Spleen (tissue), 11 donors: ENCODE data around the gene LSM3. TPM values are rescaled to one million over a fixed set of nuclear protein-coding genes. Genes with fewer than 3 reads are reported as not detected.
A peak's percentile ranks its signal among the peaks of the same experiment; 100 is the strongest.

ENCODE experiments used
- DNase-seq: peaks from one replicate; pipeline ENCODE4 v3.0.0-alpha.2; 2020
- H3K27ac ChIP-seq, 8 donors: fragments of 200-600 bp; sonication (generic) in 7 of 8; 1 replicate in 4 of 8; 2 replicates in 4 of 8; pipeline versions ENCODE4 v1.5.0 to v1.8.0; 2016 to 2021; ENCODE audit warnings: inconsistent platforms in 4 of 8, mild to moderate bottlenecking in 4 of 8, moderate library complexity in 1 of 8
- H3K27me3 ChIP-seq, 7 donors: fragments of 200-600 bp; sonication (generic) in 6 of 7; replicated peaks in 1 of 7; 1 replicate in 4 of 7; 2 replicates in 3 of 7; pipeline versions ENCODE4 v1.5.0 to v1.8.0; 2016 to 2021; ENCODE audit warnings: inconsistent platforms in 3 of 7, mild to moderate bottlenecking in 1 of 7
- H3K36me3 ChIP-seq, 6 donors: fragments of 200-600 bp; sonication (generic) in 5 of 6; 1 replicate in 4 of 6; 2 replicates in 2 of 6; pipeline versions ENCODE4 v1.5.0 to v1.8.0; 2016 to 2021; ENCODE audit warnings: inconsistent platforms in 2 of 6
- H3K4me1 ChIP-seq, 6 donors: fragments of 200-600 bp; sonication (generic) in 5 of 6; 1 replicate in 3 of 6; 2 replicates in 3 of 6; pipeline versions ENCODE4 v1.5.0 to v1.8.0; 2016 to 2021; ENCODE audit warnings: inconsistent platforms in 3 of 6
- H3K4me3 ChIP-seq, 8 donors: fragments of 200-600 bp; sonication (generic) in 7 of 8; 1 replicate in 4 of 8; 2 replicates in 4 of 8; pipeline versions ENCODE4 v1.5.0 to v1.8.0; 2016 to 2021; ENCODE audit warnings: inconsistent platforms in 4 of 8, mild to moderate bottlenecking in 4 of 8, moderate library complexity in 2 of 8
- H3K9me3 ChIP-seq, 8 donors: fragments of 200-600 bp; sonication (generic) in 7 of 8; 1 replicate in 4 of 8; 2 replicates in 4 of 8; pipeline versions ENCODE4 v1.5.0 to v1.8.0; 2016 to 2021; ENCODE audit warnings: inconsistent platforms in 4 of 8
- CTCF ChIP-seq, 11 experiments: fragments of 200-600 bp in 7 of 11; fragments of 450-650 bp in 4 of 11; sonication (generic) in 4 of 11; IDR thresholded peaks in 8 of 11; conservative IDR thresholded peaks in 3 of 11; 1 replicate in 7 of 11; 2 replicates in 4 of 11; pipeline versions ENCODE4 v1.4.0 to v1.8.0; 2016 to 2021; ENCODE audit warnings: antibody characterized with exemption in 11 of 11, inconsistent platforms in 4 of 11, mild to moderate bottlenecking in 1 of 11
- POLR2A ChIP-seq, 3 donors: fragments of 450-650 bp; IDR thresholded peaks; one replicate each; pipeline ENCODE4 v1.5.1; 2017; ENCODE audit warnings: antibody characterized with exemption in 3 of 3, mild to moderate bottlenecking in 1 of 3
- POLR2AphosphoS5 ChIP-seq, 3 donors: sonication (generic); formaldehyde crosslinking; IDR thresholded peaks; one replicate each; pipeline ENCODE4 v1.5.1; 2017; ENCODE audit warnings: antibody characterized with exemption in 3 of 3
- WGBS, 5 donors: extraction: QIAGEN DNeasy Blood & Tissue Kit in 3 of 5; methylation state at CpG; one replicate each; pipeline versions ENCODE4 v1.1.5 to v1.1.7; 2013 to 2018; 5-methylcytosine and 5-hydroxymethylcytosine counted together
- intact Hi-C: fragments of 100-400 bp; cut with DNase I; formaldehyde crosslinking; loops from one replicate; pipeline ENCODE4 v1.15.0; 2023; ENCODE audit warnings: low total_unique reads
- polyA plus RNA-seq, 3 donors: library from polyadenylated mRNA; stranded (reverse); fragments of 200-250 nt; gene quantifications; one replicate each; pipeline ENCODE4 v1.2.1, GENCODE V29; 2013
- total RNA-seq, 7 donors: library from RNA; depleted of rRNA in 3 of 7; stranded (reverse); fragments of >200 nt in 3 of 7; fragmentation: NEBNext Ultra II Directional in 4 of 7; extraction: Animal tissue kit (Norgen Biotek cat#: 25700) in 4 of 7; gene quantifications; one replicate each; pipeline versions ENCODE4 v1.1.0 to v1.2.1, GENCODE V29; 2016 to 2021
- donor health status: healthy with polysubstance abuse.
- donor health status: DM: no; HTN: no; CAD: no; lungs with moderate emphysema.
- donor health status: DM: no; HTN: no; CAD: no.
- donor health status: Bipolar disorder and iron deficiency.
- donor health status: healthy.
- donor health status: DM: no; HTN: no; CAD: no.
- donor health status: DM: yes; HTN: yes; CAD: no.

LSM3 gene
- total and polyA plus RNA-seq, 10 donors, result 7.5 to 15.8 (median 9.7) TPM

- intact Hi-C loops, result no loop called here
Observed at GRCh38 chr3:14137445-14137844, 41.2 kb upstream of the LSM3 start.

GRCh38 chr3:14138109-14138877 lies 40.3 kb upstream of the LSM3 start:
- Histone ChIP-seq H3K36me3 (peaks cover 0 to 99% (median 72%) of the 10 kb centered on the region in 6 donors), H3K27ac (no peak overlapping the region), H3K4me3 (no peak overlapping the region), H3K9me3 (no peaks in the 10 kb centered on the region), H3K27me3 (no peaks in the 10 kb centered on the region), H3K4me1 (peaks cover 2 to 23% (median 15%) of the 10 kb centered on the region in 6 donors)
- intact Hi-C loops, result no loop called here
- no peak for DNase-seq
- WGBS, 5 donors, result 82 to 91% (median 90%) methylated on average over 16 of the region's 16 CpGs
- TF ChIP-seq POLR2AphosphoS5 (IDR thresholded peaks at IDR 0.05), result peak in 1 of 3 donors; percentile 42
- no peak for TF ChIP-seq POLR2A (IDR thresholded peaks at IDR 0.05)

More at GRCh38 chr3:14137445-14137844, 41.2 kb upstream of the LSM3 start:
- no peak for DNase-seq
- no peak overlapping the region for H3K4me3 ChIP-seq
- H3K27ac ChIP-seq, result peak overlapping the region in 1 of 8 donors; percentile 21
- peak in 2 of 3 donors; percentile 17 to 24 for TF ChIP-seq POLR2AphosphoS5 (IDR thresholded peaks at IDR 0.05)
- TF ChIP-seq POLR2A (IDR thresholded peaks at IDR 0.05), result no peak
- no peak for TF ChIP-seq CTCF (IDR thresholded peaks at IDR 0.05 in 8 of 11, conservative IDR thresholded peaks at IDR 0.05 in 3 of 11)
- no peaks in the 10 kb centered on the region for H3K9me3 ChIP-seq
- H3K27me3 ChIP-seq, result no peaks in the 10 kb centered on the region
- 68 to 87% (median 74%) methylated on average over 2 to 3 of the region's 3 CpGs for WGBS, 5 donors
- peaks cover 0 to 15% (median 6%) of the 10 kb centered on the region in 6 donors for H3K4me1 ChIP-seq
- peaks cover 0 to 100% (median 81%) of the 10 kb centered on the region in 6 donors for H3K36me3 ChIP-seq

GRCh38 chr3:14138878-14139655 lies 39.5 kb upstream of the LSM3 start:
- WGBS, 5 donors, result 89 to 94% (median 90%) methylated on average over 10 to 14 of the region's 14 CpGs
- intact Hi-C loops, result no loop called here
- no peak overlapping the region for H3K27ac ChIP-seq
- TF ChIP-seq CTCF (IDR thresholded peaks at IDR 0.05 in 8 of 11, conservative IDR thresholded peaks at IDR 0.05 in 3 of 11) (no peak), POLR2A (IDR thresholded peaks at IDR 0.05) (no peak), POLR2AphosphoS5 (IDR thresholded peaks at IDR 0.05) (no peak)
- H3K27me3 ChIP-seq, result no peaks in the 10 kb centered on the region
- peaks cover 6 to 31% (median 22%) of the 10 kb centered on the region in 6 donors for H3K4me1 ChIP-seq
- H3K9me3 ChIP-seq, result no peaks in the 10 kb centered on the region
- DNase-seq, result no peak
- H3K4me3 ChIP-seq, result no peak overlapping the region
- H3K36me3 ChIP-seq, result peaks cover 0 to 91% (median 64%) of the 10 kb centered on the region in 6 donors

DNA sequence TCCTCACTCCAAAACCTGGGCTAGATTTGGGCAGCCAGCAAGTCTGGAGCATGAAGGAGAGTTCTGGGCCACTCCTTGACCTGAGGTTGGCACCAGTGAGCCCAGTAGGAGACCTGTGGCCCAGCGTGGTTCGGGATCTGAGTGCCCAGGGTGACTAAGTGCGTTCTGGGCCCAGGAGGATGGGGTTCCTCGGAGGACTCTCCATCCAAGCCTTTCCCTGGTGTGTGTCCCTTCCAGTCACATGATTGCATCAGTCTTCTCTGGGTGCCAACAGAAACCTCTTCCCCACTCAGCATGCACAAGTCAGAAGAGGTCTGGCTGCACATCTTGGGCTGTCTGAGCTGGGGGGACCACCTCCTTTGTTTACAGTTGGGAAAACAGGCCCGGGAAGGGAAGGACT lies 38.8 kb upstream of the LSM3 start:
- intact Hi-C loops, result no loop called here
- Histone ChIP-seq H3K27ac (no peak overlapping the region), H3K27me3 (no peaks in the 10 kb centered on the region), H3K36me3 (peaks cover 0 to 84% (median 57%) of the 10 kb centered on the region in 6 donors), H3K9me3 (no peaks in the 10 kb centered on the region), H3K4me1 (peaks cover 11 to 38% (median 29%) of the 10 kb centered on the region in 6 donors), H3K4me3 (no peak overlapping the region)
- DNase-seq, result no peak
- WGBS, 5 donors, result 86 to 96% (median 93%) methylated on average over 2 to 5 of the region's 5 CpGs
- no peak for TF ChIP-seq POLR2AphosphoS5 (IDR thresholded peaks at IDR 0.05)
- no peak for TF ChIP-seq CTCF (IDR thresholded peaks at IDR 0.05 in 8 of 11, conservative IDR thresholded peaks at IDR 0.05 in 3 of 11)
- no peak for TF ChIP-seq POLR2A (IDR thresholded peaks at IDR 0.05)
